ENCODE data around the gene CIITA. TPM values are rescaled to one million over a fixed set of nuclear protein-coding genes. Genes with fewer than 3 reads are reported as not detected.

CIITA gene
- total RNA-seq, 4 donors from 2014 or later: 27.7 to 107 (median 60.9) TPM

DNA sequence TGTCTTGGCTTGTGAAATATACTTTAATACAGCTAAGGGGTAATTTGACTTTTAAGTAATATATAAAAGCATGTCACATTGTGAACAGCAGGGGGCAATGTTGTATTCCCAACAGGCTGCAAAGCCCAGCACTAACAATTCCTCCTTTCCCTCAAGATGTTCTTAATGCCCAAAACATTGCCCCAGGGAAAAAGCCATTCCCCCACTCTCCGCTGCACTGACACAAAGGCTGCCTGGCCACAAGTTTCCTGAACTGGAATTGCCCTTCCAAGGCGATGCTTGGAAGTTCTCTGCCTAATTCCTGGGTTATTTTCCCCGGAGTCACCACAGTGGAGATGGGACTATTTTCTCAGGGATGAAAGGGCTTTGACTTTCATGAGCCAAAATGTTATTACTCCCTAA, 94.6 kb downstream of the CIITA start:
- Histone ChIP-seq H3K27ac (no peak overlapping the region), H3K27me3 (no peaks in the 10 kb centered on the region), H3K36me3 (peaks cover 0 to 18% (median 0%) of the 10 kb centered on the region in 3 donors), H3K4me1 (no peaks in the 10 kb centered on the region), H3K4me3 (no peak overlapping the region), H3K9me3 (no peaks in the 10 kb centered on the region)
- TF ChIP-seq POLR2A (IDR thresholded peaks at IDR 0.05): no peak
- TF ChIP-seq, protein P1, sequence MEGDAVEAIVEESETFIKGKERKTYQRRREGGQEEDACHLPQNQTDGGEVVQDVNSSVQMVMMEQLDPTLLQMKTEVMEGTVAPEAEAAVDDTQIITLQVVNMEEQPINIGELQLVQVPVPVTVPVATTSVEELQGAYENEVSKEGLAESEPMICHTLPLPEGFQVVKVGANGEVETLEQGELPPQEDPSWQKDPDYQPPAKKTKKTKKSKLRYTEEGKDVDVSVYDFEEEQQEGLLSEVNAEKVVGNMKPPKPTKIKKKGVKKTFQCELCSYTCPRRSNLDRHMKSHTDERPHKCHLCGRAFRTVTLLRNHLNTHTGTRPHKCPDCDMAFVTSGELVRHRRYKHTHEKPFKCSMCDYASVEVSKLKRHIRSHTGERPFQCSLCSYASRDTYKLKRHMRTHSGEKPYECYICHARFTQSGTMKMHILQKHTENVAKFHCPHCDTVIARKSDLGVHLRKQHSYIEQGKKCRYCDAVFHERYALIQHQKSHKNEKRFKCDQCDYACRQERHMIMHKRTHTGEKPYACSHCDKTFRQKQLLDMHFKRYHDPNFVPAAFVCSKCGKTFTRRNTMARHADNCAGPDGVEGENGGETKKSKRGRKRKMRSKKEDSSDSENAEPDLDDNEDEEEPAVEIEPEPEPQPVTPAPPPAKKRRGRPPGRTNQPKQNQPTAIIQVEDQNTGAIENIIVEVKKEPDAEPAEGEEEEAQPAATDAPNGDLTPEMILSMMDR (IDR thresholded peaks at IDR 0.05): peak; percentile 73 to 88 (median 84)
- peak in 2 of 3 donors; percentile 37 to 76 for DNase-seq

DNA sequence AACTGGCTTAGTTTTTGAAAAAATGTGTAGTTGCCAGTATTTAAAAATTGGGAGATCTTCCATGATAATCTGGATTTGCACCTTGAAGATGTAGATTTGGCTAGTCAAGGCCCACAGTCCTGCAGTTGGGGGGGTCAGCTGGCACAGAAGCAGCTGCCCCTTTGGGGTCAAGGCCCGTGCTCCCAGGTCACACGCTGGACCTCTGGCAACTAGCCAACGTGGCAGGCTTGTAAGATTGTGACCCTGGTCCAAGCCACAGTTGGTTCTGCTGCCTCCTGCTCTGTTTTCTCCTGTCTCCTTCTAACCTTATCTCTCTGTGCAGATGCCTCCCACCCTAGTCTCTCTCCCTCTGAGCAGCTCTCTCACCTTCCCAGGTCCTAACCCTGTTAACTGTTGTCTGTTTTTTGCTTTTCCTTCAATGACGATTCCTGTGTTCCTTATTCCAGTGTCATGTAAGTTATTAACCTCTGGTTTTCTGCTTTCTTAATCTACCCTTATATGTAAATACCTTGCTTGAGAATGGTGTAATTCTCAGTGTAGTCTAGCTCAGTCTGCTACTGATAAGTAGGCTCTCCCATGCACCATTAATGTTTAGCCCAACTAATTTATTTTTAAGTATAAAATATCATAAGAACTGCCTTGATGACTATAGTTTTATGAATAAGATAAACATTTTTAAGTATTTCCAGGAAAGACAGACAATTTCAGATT, 95.3 kb downstream of the CIITA start:
- Histone ChIP-seq H3K36me3 (peaks cover 0 to 21% (median 0%) of the 10 kb centered on the region in 3 donors), H3K4me1 (no peaks in the 10 kb centered on the region), H3K4me3 (no peak overlapping the region), H3K9me3 (no peaks in the 10 kb centered on the region), H3K27ac (no peak overlapping the region), H3K27me3 (no peaks in the 10 kb centered on the region)
- no peak for DNase-seq
- TF ChIP-seq, protein P1 (IDR thresholded peaks at IDR 0.05): no peak
- no peak for TF ChIP-seq POLR2A (IDR thresholded peaks at IDR 0.05)

GRCh38 chr16:10972819-10973464, 95.9 kb downstream of the CIITA start:
- DNase-seq: no peak
- no peak for TF ChIP-seq POLR2A (IDR thresholded peaks at IDR 0.05)
- TF ChIP-seq, protein P1 (IDR thresholded peaks at IDR 0.05): no peak
- Histone ChIP-seq H3K27ac (no peak overlapping the region), H3K36me3 (peaks cover 0 to 28% (median 0%) of the 10 kb centered on the region in 3 donors), H3K27me3 (no peaks in the 10 kb centered on the region), H3K9me3 (no peaks in the 10 kb centered on the region), H3K4me1 (no peaks in the 10 kb centered on the region), H3K4me3 (no peak overlapping the region)

DNA sequence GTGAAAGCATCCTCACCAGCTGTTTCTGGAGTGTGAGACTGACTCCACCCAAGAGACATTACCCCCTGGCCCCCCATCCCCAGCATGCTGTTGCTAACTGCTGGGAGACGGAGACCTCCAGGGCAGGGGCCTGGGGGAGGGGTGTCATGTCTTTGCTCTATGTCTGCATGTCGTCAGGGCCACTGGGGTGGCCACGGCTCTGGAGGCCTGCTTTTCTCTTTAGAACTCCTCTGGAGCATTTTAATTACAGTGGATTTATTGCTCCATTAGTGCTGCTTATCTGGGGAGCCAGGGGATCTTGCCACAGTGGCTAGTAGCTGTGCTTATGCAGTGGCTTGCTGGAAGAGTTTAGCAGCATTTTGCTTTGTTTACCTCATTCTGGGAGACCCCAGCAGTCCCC, 99.6 kb downstream of the CIITA start:
- TF ChIP-seq, protein P1 (IDR thresholded peaks at IDR 0.05): no peak
- TF ChIP-seq POLR2A (IDR thresholded peaks at IDR 0.05): no peak
- no peaks in the 10 kb centered on the region for H3K27me3 ChIP-seq
- H3K9me3 ChIP-seq: no peaks in the 10 kb centered on the region
- H3K4me3 ChIP-seq: no peak overlapping the region
- H3K36me3 ChIP-seq: peaks cover 0 to 33% (median 0%) of the 10 kb centered on the region in 3 donors
- no peak for DNase-seq
- no peaks in the 10 kb centered on the region for H3K4me1 ChIP-seq
- H3K27ac ChIP-seq: no peak overlapping the region

- no peaks in the 10 kb centered on the region for H3K27me3 ChIP-seq
- DNase-seq: no peak
- TF ChIP-seq POLR2A (IDR thresholded peaks at IDR 0.05): no peak
- TF ChIP-seq, protein P1 (IDR thresholded peaks at IDR 0.05): no peak
- H3K9me3 ChIP-seq: no peaks in the 10 kb centered on the region
- peaks cover 0 to 6% (median 0%) of the 10 kb centered on the region in 4 donors for H3K4me1 ChIP-seq
- H3K27ac ChIP-seq: no peak overlapping the region
- H3K4me3 ChIP-seq: no peak overlapping the region
- H3K36me3 ChIP-seq: peaks cover 0 to 37% (median 0%) of the 10 kb centered on the region in 3 donors
These were observed 101.1 kb downstream of the CIITA start for GRCh38 chr16:10978124-10978523.

All from Peyer's patch (tissue), 4 donors.